SK-N-SH (cell line): Measurements from ENCODE around the gene ZNF366. TPM values are rescaled to one million over a fixed set of nuclear protein-coding genes. Genes with fewer than 3 reads are reported as not detected.

Source experiments
- CTCF ChIA-PET: fragments of 300-600, 350-600 bp; formaldehyde crosslinking; extraction: SDS; loops from one replicate; lab custom pipeline; 2021; lab: Yijun Ruan, JAX
- POLR2A ChIA-PET: fragments of 350-600 bp; sonication (Branson Sonifier 250); formaldehyde crosslinking; extraction: SDS; loops from one replicate; lab custom pipeline; 2020; ENCODE audit warnings: antibody characterized with exemption, inconsistent platforms; lab: Yijun Ruan, JAX
- DNase-seq: peaks from one replicate; pipeline ENCODE4 v3.0.0; 2012
- H2AFZ ChIP-seq: fragments of 200-600 bp; sonication (generic); 2 replicates; pipeline ENCODE4 v1.8.1; 2016; ENCODE audit warnings: antibody characterized with exemption, mild to moderate bottlenecking, low read depth
- H3F3A ChIP-seq: fragments of 200-600 bp; sonication (generic); replicated peaks from 2 replicates; pipeline ENCODE3; 2016; ENCODE audit warnings: antibody characterized with exemption, mild to moderate bottlenecking; ENCODE audit not compliant: insufficient read depth
- H3K27ac ChIP-seq, 2 experiments: fragments of 200-500 bp in 1 of 2; fragments of 200-600 bp in 1 of 2; sonication (Bioruptor generic) in 1 of 2; sonication (generic), shearing (Covaris generic) in 1 of 2; 2 replicates each; pipeline versions ENCODE4 v1.5.1 to v1.6.1; 2014 to 2016; ENCODE audit warnings: low read depth in 2 of 2, inconsistent platforms in 1 of 2, low read length in 1 of 2, mild to moderate bottlenecking in 1 of 2, mixed read lengths in 1 of 2
- H3K27me3 ChIP-seq: fragments of 200-600 bp; sonication (generic), shearing (Covaris generic); 2 replicates; pipeline ENCODE4 v1.6.1; 2016; ENCODE audit warnings: mixed run types; ENCODE audit not compliant: insufficient read depth
- H3K36me3 ChIP-seq, 2 experiments: fragments of 200-500 bp in 1 of 2; fragments of 200-600 bp in 1 of 2; sonication (Bioruptor generic) in 1 of 2; sonication (generic) in 1 of 2; replicated peaks in 1 of 2; 2 replicates each; pipeline versions ENCODE3 to v1.5.1; 2014 to 2016; ENCODE audit warnings: low read length in 1 of 2, mild to moderate bottlenecking in 1 of 2; ENCODE audit not compliant: insufficient read depth in 2 of 2, control insufficient read depth in 1 of 2
- H3K4me1 ChIP-seq, 2 experiments: fragments of 200-500 bp in 1 of 2; fragments of 200-600 bp in 1 of 2; sonication (Bioruptor generic) in 1 of 2; sonication (generic), shearing (Covaris generic) in 1 of 2; 2 replicates each; pipeline versions ENCODE4 v1.5.1 to v1.6.1; 2014 to 2016; ENCODE audit warnings: low read depth in 1 of 2, low read length in 1 of 2, mixed run types in 1 of 2; ENCODE audit not compliant: insufficient read depth in 2 of 2, control insufficient read depth in 1 of 2
- H3K4me2 ChIP-seq: fragments of 200-600 bp; sonication (generic), shearing (Covaris generic); 2 replicates; pipeline ENCODE4 v1.6.1; 2017; ENCODE audit warnings: mixed run types
- H3K4me3 ChIP-seq, 2 experiments: fragments of 200-500 bp in 1 of 2; fragments of 200-600 bp in 1 of 2; sonication (Bioruptor generic) in 1 of 2; sonication (generic), shearing (Covaris generic) in 1 of 2; 2 replicates each; pipeline versions ENCODE4 v1.5.1 to v1.8.1; 2014 to 2016; ENCODE audit warnings: low read depth in 2 of 2, inconsistent platforms in 1 of 2, low read length in 1 of 2, mild to moderate bottlenecking in 1 of 2, mixed read lengths in 1 of 2, moderate library complexity in 1 of 2
- H3K79me2 ChIP-seq: fragments of 200-600 bp; sonication (generic); 2 replicates; pipeline ENCODE4 v1.8.1; 2017; ENCODE audit warnings: mild to moderate bottlenecking; ENCODE audit not compliant: insufficient read depth
- H3K9ac ChIP-seq: fragments of 200-600 bp; sonication (generic); 2 replicates; pipeline ENCODE4 v1.6.1; 2017; ENCODE audit warnings: mixed run types
- H3K9me2 ChIP-seq: fragments of 200-600 bp; sonication (generic); 2 replicates; pipeline ENCODE4 v1.6.1; 2017; ENCODE audit warnings: mixed run types
- H3K9me3 ChIP-seq: fragments of 200-600 bp; sonication (generic); 2 replicates; pipeline ENCODE4 v1.6.1; 2017; ENCODE audit warnings: mixed run types, mild to moderate bottlenecking, moderate library complexity
- H4K20me1 ChIP-seq: fragments of 200-600 bp; sonication (generic); 2 replicates; pipeline ENCODE4 v1.6.1; 2017; ENCODE audit warnings: mild to moderate bottlenecking, mixed run types; ENCODE audit not compliant: insufficient read depth
- CTCF ChIP-seq: fragments of 200-600 bp; sonication (generic); IDR thresholded peaks from 2 replicates; pipeline ENCODE4 v1.6.1; 2017; ENCODE audit warnings: antibody characterized with exemption, mild to moderate bottlenecking, moderate library complexity
- FOSL2 ChIP-seq: IDR thresholded peaks from 2 replicates; pipeline ENCODE4 v1.4.0; 2012; ENCODE audit warnings: low read depth, mild to moderate bottlenecking, moderate library complexity, borderline replicate concordance
- GABPA ChIP-seq: IDR thresholded peaks from 2 replicates; pipeline ENCODE4 v1.4.0; 2012; ENCODE audit warnings: low read depth, mild to moderate bottlenecking
- GATA2 ChIP-seq: sonication (generic); formaldehyde crosslinking; IDR thresholded peaks from 2 replicates; pipeline ENCODE4 v1.5.0; 2020; ENCODE audit warnings: mild to moderate bottlenecking, missing genetic modification reagents
- JUND ChIP-seq: IDR thresholded peaks from 2 replicates; pipeline ENCODE4 v1.4.0; 2012
- NRF1 ChIP-seq: IDR thresholded peaks from 2 replicates; pipeline ENCODE4 v1.6.1; 2012; ENCODE audit warnings: low read depth, mild to moderate bottlenecking, low read length
- RXRA ChIP-seq: IDR thresholded peaks from 2 replicates; pipeline ENCODE4 v1.4.0; 2012; ENCODE audit warnings: low read depth, mild to moderate bottlenecking, borderline replicate concordance
- TCF12 ChIP-seq: IDR thresholded peaks from 2 replicates; pipeline ENCODE4 v1.4.0; 2012
- TEAD4 ChIP-seq: IDR thresholded peaks from 2 replicates; pipeline ENCODE4 v1.4.0; 2012; ENCODE audit warnings: mild to moderate bottlenecking, borderline replicate concordance; ENCODE audit not compliant: insufficient read depth
- USF1 ChIP-seq: IDR thresholded peaks from 2 replicates; pipeline ENCODE4 v1.4.0; 2012; ENCODE audit warnings: low read depth, borderline replicate concordance
- YY1 ChIP-seq: IDR thresholded peaks from 2 replicates; pipeline ENCODE4 v1.4.0; 2012; ENCODE audit warnings: low read depth, mild to moderate bottlenecking
- WGBS: methylation state at CpG from one replicate; pipeline ENCODE4 v1.1.6; 2017; ENCODE audit warnings: low lambda C conversion rate; 5-methylcytosine and 5-hydroxymethylcytosine counted together
- polyA plus RNA-seq, 3 experiments: library from polyadenylated mRNA; depleted of rRNA; stranded (reverse); fragments of >200 nt; gene quantifications; 2 replicates each; pipeline ENCODE4 v1.2.3, GENCODE V29; 2012
- TF ChIP-seq, protein P1 (sequence below): IDR thresholded peaks from 2 replicates; pipeline ENCODE4 v1.4.0; 2012; ENCODE audit warnings: low read depth
- TF ChIP-seq, protein P2 (sequence below): IDR thresholded peaks from 2 replicates; pipeline ENCODE4; 2012

Gene ZNF366
- polyA plus RNA-seq, 1 of the 3 experiments (the other 2 are of a cell fraction): not detected

DNA sequence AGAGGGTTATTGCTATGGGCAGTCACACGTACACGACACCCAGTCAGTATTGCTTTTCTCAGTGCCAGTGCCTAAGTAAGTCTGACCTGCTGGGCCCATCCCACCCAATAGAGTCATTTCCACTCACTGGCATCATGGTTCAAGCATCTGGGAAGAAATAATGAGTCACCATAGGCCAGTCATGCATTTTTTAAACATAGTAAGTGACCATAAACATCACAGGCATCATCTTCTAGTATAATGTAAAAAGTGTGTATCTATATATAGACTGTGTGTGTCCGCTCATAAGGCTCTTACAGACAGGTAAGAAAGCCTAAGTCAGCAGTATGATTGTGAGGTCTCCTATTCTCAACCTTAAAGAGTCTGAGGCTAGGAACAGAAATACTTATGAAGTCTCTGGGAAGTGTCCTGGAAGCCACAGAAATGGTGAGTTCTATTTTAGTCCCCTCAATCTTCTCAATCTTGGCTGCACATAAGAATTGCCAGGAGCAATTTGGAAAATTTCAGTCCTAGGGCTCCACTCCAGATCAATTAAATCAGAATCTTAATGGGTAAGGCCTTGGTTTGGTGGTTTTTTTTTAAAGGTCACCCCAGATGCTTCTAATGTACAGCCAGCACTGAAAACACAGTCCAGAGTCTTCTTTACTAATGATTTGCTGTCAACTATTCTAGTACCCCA, 65.2 kb downstream of the ZNF366 start (continued):
- TF ChIP-seq TEAD4 (peak; percentile 70; the same call in 1 of the 2 replicates), GATA2 (CRISPR knock-in tag) (no peak), YY1 (no peak), FOSL2 (peak; percentile 94), JUND (peak; percentile 86)
- TF ChIP-seq, protein P1, sequence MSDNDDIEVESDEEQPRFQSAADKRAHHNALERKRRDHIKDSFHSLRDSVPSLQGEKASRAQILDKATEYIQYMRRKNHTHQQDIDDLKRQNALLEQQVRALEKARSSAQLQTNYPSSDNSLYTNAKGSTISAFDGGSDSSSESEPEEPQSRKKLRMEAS: peak; percentile 45; the same call in 1 of the 2 replicates

DNA sequence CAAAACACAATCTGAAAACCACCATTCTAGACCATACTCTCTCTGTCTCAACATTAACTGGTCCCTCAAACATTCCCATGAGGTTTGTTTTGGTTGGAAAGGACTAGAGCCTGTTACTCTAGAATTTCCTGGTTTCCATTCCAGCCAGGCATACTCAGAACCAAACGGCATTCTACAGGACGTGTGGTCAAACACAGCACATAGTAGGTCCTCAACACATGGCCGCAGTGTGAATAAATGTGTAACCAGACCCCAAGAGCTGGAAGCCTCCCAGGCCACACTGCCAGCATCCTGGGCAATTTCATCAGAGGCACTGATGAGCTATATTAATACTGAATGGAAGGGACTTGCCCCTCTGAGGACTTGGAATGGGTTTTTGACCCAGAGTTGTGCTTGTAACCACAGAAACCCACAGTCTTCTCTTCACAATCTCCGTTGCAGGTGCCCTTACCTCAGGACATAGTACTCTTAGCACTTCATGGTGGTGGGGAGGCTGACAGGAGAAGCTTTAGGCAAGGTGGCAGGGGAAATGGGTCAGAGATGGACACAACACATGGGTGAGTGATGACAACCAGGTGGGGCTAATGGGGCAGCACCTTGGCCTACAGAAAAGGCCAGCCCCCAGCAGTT, 66.0 kb downstream of the ZNF366 start:
- Histone ChIP-seq H3K4me1 (peaks cover 7% of the 10 kb centered on the region in 2 experiments), H3F3A (peaks cover 19% of the 10 kb centered on the region), H3K4me2 (peak overlapping the region; percentile 49), H3K9me2 (no peaks in the 10 kb centered on the region)
- CTCF ChIA-PET: interaction anchor here (1.2 kb wide), 1 partner anchor 9 kb away, joined by 3 read pairs; no protein-coding TSS in a partner anchor
- TF ChIP-seq GABPA: no peak
- TF ChIP-seq CTCF: no peak
- TF ChIP-seq RXRA: no peak
- no peak for TF ChIP-seq USF1
- TF ChIP-seq, protein P2, sequence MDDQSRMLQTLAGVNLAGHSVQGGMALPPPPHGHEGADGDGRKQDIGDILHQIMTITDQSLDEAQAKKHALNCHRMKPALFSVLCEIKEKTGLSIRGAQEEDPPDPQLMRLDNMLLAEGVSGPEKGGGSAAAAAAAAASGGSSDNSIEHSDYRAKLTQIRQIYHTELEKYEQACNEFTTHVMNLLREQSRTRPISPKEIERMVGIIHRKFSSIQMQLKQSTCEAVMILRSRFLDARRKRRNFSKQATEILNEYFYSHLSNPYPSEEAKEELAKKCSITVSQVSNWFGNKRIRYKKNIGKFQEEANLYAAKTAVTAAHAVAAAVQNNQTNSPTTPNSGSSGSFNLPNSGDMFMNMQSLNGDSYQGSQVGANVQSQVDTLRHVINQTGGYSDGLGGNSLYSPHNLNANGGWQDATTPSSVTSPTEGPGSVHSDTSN: no peak
- TF ChIP-seq TCF12: no peak
- no peak for TF ChIP-seq NRF1
- TF ChIP-seq, all 33 proteins: peak for 0
- H3K9me3 ChIP-seq: no peaks in the 10 kb centered on the region
- WGBS: 89% methylated on average over 4 of the region's 4 CpGs
- H4K20me1 ChIP-seq: no peaks in the 10 kb centered on the region
- no peak overlapping the region for H3K4me3 ChIP-seq
- no peaks in the 10 kb centered on the region for H3K36me3 ChIP-seq
- H3K79me2 ChIP-seq: no peaks in the 10 kb centered on the region
- no peak for DNase-seq
- H3K9ac ChIP-seq: peak overlapping the region; percentile 20; the same call in 1 of the 2 replicates
- peak overlapping the region; percentile 32; the same call in 1 of the 2 replicates for H2AFZ ChIP-seq
- H3K27me3 ChIP-seq: no peaks in the 10 kb centered on the region
- peak overlapping the region; percentile 68 to 93 for H3K27ac ChIP-seq
- POLR2A ChIA-PET: interaction anchor here (0.5 kb wide), 1 partner anchor 436 kb away, joined by 4 read pairs; no protein-coding TSS in a partner anchor
